ENCODE measurements around the gene SPDYE4. TPM values are rescaled to one million over a fixed set of nuclear protein-coding genes. Genes with fewer than 3 reads are reported as not detected.

The SPDYE4 gene
- total RNA-seq, 2 experiments from 2014 or later: not detected

DNA sequence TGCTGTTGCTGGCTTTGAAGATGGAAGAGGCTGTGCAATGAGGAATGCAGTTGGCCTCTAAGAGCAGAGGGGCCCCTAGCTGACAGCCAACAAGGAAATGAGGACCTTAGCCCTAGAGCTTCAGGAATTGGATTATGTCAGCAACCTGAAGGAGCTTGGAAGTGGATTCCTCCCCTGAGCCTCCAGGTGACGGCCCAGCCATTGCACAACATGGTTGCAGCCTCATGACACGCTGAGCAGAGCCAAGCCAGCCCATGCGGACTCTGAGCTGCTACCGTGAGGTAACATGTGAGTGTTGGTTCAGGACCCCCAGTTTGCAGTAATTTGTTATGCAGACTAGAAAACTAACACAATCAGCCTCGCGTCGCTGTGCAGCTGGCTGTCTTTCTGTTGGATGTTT, 33.9 kb downstream of the SPDYE4 start:
- no peak for DNase-seq (ENCODE audit: low spot score)
- BruUV-seq (replicated peaks): no TSS peak
- CTCF ChIA-PET (ENCODE audit: unreplicated experiment): no interaction called here
- Histone ChIP-seq H3K79me2 (ENCODE audit: insufficient read depth, low read depth, low read length) (no peaks in the 10 kb centered on the region), H3K9me3 (ENCODE audit: low read length) (no peaks in the 10 kb centered on the region), H3K9me2 (ENCODE audit: insufficient read depth, low read length) (no peaks in the 10 kb centered on the region), H3K4me1 (ENCODE audit: insufficient read depth, low read length, poor library complexity, severe bottlenecking) (no peaks in the 10 kb centered on the region), H3K4me2 (ENCODE audit: low read length) (no peak overlapping the region), H3K4me3 (ENCODE audit: low read depth, low read length, poor library complexity, severe bottlenecking) (no peak overlapping the region), H2AFZ (ENCODE audit: low read length) (no peak overlapping the region), H4K20me1 (ENCODE audit: insufficient read depth, low read length) (no peaks in the 10 kb centered on the region), H3K36me3 (ENCODE audit: insufficient read depth, low read length) (no peaks in the 10 kb centered on the region), H3K27ac (ENCODE audit: low read depth, low read length, poor library complexity, severe bottlenecking) (no peak overlapping the region)
- no peak for TF ChIP-seq EZH2phosphoT487 (IDR thresholded peaks at IDR 0.05; ENCODE audit: borderline replicate concordance, low read depth, low read length)
- TF ChIP-seq, protein P1, sequence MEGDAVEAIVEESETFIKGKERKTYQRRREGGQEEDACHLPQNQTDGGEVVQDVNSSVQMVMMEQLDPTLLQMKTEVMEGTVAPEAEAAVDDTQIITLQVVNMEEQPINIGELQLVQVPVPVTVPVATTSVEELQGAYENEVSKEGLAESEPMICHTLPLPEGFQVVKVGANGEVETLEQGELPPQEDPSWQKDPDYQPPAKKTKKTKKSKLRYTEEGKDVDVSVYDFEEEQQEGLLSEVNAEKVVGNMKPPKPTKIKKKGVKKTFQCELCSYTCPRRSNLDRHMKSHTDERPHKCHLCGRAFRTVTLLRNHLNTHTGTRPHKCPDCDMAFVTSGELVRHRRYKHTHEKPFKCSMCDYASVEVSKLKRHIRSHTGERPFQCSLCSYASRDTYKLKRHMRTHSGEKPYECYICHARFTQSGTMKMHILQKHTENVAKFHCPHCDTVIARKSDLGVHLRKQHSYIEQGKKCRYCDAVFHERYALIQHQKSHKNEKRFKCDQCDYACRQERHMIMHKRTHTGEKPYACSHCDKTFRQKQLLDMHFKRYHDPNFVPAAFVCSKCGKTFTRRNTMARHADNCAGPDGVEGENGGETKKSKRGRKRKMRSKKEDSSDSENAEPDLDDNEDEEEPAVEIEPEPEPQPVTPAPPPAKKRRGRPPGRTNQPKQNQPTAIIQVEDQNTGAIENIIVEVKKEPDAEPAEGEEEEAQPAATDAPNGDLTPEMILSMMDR (conservative IDR thresholded peaks at IDR 0.05; ENCODE audit: low read length): no peak
- POLR2A ChIA-PET: no interaction called here
- intact Hi-C loops (cut with micrococcal nuclease; ENCODE audit: unreplicated experiment): no loop called here

DNA sequence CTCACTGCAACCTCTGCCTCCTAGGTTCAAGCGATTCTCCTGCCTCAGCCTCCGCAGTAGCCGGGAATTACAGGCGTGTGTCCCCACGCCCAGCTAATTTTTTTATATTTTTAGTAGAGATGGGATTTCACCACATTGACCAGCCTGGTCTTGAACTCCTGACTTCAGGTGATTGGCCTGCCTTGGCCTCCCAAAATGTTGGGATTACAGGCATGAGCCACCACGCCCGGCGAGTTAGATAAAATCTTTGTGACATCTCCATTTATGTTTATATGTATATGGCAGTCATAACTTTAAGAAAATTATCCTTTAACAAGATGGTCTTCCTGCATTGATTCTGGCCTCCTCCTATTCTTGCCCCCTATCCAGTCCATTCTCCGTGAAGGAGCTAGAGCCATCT, 37.8 kb downstream of the SPDYE4 start:
- Histone ChIP-seq H2AFZ (ENCODE audit: low read length) (no peak overlapping the region), H3K4me1 (ENCODE audit: insufficient read depth, low read length, poor library complexity, severe bottlenecking) (no peaks in the 10 kb centered on the region), H3K36me3 (ENCODE audit: insufficient read depth, low read length) (no peaks in the 10 kb centered on the region), H3K9me3 (ENCODE audit: low read length) (no peaks in the 10 kb centered on the region), H3K4me3 (ENCODE audit: low read depth, low read length, poor library complexity, severe bottlenecking) (no peak overlapping the region), H3K9me2 (ENCODE audit: insufficient read depth, low read length) (no peaks in the 10 kb centered on the region), H3K4me2 (ENCODE audit: low read length) (no peak overlapping the region), H4K20me1 (ENCODE audit: insufficient read depth, low read length) (no peaks in the 10 kb centered on the region), H3K27ac (ENCODE audit: low read depth, low read length, poor library complexity, severe bottlenecking) (no peak overlapping the region), H3K79me2 (ENCODE audit: insufficient read depth, low read depth, low read length) (no peaks in the 10 kb centered on the region)
- BruUV-seq (replicated peaks): no TSS peak
- intact Hi-C loops (cut with micrococcal nuclease; ENCODE audit: unreplicated experiment): no loop called here
- ChIA-PET CTCF (ENCODE audit: unreplicated experiment) (no interaction called here), POLR2A (no interaction called here)
- TF ChIP-seq EZH2phosphoT487 (IDR thresholded peaks at IDR 0.05; ENCODE audit: borderline replicate concordance, low read depth, low read length): no peak
- TF ChIP-seq, protein P1 (conservative IDR thresholded peaks at IDR 0.05; ENCODE audit: low read length): no peak
- no peak for DNase-seq (ENCODE audit: low spot score)

DNA sequence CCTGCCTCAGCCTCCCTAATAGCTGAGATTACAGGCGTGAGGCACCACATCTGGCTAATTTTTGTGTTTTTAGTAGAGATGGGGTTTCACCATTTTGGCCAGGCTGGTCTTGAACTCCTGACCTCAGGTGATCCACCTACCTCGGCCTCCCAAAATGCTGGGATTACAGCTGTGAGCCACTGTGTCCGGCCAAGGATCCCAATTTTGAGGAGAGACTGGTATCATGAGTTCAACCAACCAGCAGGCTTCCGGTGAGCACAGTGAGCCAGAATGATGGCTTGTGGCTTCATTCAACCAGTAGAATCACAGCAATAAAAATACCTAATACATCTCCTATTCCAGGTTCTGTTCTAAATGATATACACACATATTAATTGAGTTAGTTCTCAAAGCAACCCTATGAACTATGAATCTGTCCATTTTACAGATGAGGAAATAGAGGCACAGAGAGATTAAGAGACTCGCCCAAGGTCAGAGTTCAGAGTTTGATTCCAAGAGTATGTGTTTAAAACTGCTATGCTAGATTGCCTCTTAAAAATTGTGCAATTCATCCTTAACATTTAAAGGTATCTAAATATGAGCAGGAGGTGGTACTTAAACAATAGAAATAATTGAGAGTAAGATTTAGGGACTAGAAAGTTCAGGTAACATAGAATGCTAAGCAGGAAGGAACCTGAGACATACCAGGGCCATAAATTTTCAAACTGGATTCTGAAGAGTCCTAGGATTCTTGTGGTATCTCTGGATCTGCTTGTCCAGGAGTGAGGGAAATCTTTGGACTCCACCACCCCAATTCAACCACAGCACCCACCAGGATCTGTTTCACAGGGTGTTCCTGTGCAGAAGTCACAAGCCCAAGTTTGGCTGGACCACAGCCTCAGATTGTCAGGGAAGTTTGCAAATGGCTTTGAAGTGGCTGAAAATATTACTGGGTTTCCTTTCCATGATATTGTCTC, 38.8 kb downstream of the SPDYE4 start:
- ChIA-PET POLR2A (no interaction called here), CTCF (ENCODE audit: unreplicated experiment) (no interaction called here)
- H3K27ac ChIP-seq (ENCODE audit: low read depth, low read length, poor library complexity, severe bottlenecking): no peak overlapping the region
- BruUV-seq (replicated peaks): no TSS peak
- TF ChIP-seq, protein P1 (conservative IDR thresholded peaks at IDR 0.05; ENCODE audit: low read length): no peak
- no peak for TF ChIP-seq EZH2phosphoT487 (IDR thresholded peaks at IDR 0.05; ENCODE audit: borderline replicate concordance, low read depth, low read length)
- H3K79me2 ChIP-seq (ENCODE audit: insufficient read depth, low read depth, low read length): no peaks in the 10 kb centered on the region
- H4K20me1 ChIP-seq (ENCODE audit: insufficient read depth, low read length): no peaks in the 10 kb centered on the region
- H3K4me2 ChIP-seq (ENCODE audit: low read length): no peak overlapping the region
- H3K9me3 ChIP-seq (ENCODE audit: low read length): no peaks in the 10 kb centered on the region
- no peak overlapping the region for H3K4me3 ChIP-seq (ENCODE audit: low read depth, low read length, poor library complexity, severe bottlenecking)
- DNase-seq (ENCODE audit: low spot score): no peak
- intact Hi-C loops (cut with micrococcal nuclease; ENCODE audit: unreplicated experiment): no loop called here
- H3K36me3 ChIP-seq (ENCODE audit: insufficient read depth, low read length): no peaks in the 10 kb centered on the region
- H3K4me1 ChIP-seq (ENCODE audit: insufficient read depth, low read length, poor library complexity, severe bottlenecking): no peaks in the 10 kb centered on the region
- no peaks in the 10 kb centered on the region for H3K9me2 ChIP-seq (ENCODE audit: insufficient read depth, low read length)
- H2AFZ ChIP-seq (ENCODE audit: low read length): no peak overlapping the region

Data from OCI-LY7 (cell line).